NCI-H748 (cell line): ENCODE data around the gene CKMT2.

Source experiments
- DNase-seq: peaks from one replicate; lab custom pipeline; 2025; ENCODE audit not compliant: unreplicated experiment; lab: John Stamatoyannopoulos, UW

The CKMT2 gene

GRCh38 chr5:81214848-81215247 lies 18.3 kb upstream of the CKMT2 start:
- no peak for DNase-seq

DNA sequence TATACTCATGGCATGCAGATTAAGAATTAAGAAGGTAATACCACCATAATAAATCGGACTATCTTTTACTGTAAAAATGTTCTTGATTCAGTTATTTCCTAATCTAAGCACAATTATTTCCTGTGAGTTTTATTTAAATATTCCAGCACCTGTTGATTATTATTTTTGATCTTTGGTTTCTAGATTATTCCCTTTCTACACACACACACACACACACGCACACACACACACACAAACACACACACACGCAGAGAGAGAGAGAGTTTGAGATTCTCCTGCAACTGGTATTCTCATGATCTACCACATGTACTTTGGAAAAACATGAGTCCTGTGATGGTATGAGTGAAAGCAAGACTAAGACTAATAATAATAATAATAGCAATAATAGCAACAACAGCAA lies 17.0 kb upstream of the CKMT2 start:
- DNase-seq: no peak

- no peak for DNase-seq
These were observed 13.7 kb upstream of the CKMT2 start for GRCh38 chr5:81219389-81219788.

GRCh38 chr5:81222285-81222684 lies 10.8 kb upstream of the CKMT2 start:
- no peak for DNase-seq

DNA sequence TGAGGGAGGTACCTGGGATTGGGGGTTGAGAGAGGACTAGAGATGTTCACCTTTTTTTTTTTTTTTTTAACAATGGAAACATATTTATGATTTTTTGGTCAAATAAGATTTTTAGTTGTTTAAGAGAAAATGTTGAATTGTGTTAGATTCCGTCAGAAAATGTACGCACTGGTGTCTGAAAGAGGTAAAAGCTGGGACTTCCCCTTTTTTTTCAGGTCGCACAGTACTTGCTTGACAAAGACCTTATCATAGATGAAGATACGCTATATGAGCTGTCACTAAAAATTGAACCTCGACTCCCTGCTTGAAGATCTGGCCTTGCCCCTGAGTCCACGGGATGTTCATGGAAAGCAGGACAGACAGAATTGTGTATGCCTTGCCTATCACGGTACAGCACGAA lies 7.7 kb upstream of the CKMT2 start:
- no peak for DNase-seq

DNA sequence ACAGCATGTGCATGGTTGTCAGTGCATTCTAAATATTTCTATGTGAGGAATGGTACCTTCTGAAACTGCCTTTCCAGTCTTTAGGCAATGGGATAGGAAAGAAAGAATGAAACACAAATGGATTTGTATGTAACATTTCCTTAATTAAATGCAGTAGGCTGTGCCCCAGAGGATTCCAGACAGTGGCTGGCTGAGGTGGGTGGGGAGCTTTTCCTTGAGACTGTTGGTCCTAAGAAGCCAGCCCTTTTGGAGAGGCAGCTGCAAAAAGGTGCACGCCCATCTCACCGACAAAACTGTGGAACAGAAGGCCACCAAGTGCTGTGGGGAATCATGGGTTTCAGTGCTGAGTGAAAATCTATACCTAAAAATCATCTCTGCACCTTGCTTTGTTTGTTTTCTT lies 6.8 kb upstream of the CKMT2 start:
- DNase-seq: no peak

GRCh38 chr5:81226949-81227348 lies 6.2 kb upstream of the CKMT2 start:
- peak; percentile 9 for DNase-seq

DNA sequence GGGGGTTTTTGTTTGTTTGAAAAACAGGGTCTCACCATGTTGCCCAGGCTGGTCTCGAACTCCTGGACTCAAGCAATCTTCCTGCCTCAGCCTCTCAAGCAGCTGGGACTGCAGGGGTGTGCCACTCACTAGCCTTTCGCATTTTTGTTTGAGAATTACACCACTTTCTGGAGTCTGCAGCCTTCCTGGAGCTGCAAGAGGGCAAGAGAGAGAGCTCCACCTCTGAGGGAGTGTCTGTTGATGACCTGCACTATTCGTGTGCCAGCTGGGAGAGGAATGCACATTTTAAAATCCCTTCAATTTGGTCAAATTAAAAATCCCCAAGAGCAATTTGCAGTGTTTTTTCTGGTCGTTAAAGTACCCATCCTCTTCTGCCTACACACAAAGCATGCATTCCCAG lies 5.0 kb upstream of the CKMT2 start:
- DNase-seq: no peak

GRCh38 chr5:81230416-81230815 lies 2.7 kb upstream of the CKMT2 start:
- no peak for DNase-seq

DNA sequence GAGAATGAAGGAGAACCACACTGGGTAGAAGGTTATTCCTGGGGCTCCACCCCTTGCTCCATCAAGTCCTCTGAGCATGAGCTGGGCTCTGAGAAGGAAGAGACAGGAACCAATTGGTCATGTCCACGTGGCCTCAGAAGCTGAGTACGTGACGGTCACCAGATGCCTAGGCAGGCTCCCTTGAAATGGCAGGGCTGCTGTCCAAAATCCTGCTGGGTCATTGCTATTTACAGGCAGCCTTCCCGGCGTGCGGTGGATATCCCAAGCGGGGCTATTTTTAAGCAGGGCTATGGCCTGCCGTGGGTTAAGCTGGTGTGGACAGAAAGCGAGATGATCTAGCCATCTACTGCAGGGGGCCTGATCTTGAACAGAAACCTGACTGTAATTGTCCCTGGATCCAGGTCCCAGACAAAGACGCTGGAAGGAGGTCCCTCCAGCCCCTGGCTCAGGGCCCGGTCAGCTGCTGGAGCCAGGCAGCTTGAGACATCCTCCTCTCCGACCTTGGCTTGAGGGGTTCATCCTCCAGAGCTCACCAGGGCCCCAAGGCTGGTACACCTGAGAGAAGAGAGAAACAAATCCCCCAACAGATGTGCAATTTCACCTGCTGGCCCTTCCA lies 550 bp upstream of the CKMT2 start:
- no peak for DNase-seq

DNA sequence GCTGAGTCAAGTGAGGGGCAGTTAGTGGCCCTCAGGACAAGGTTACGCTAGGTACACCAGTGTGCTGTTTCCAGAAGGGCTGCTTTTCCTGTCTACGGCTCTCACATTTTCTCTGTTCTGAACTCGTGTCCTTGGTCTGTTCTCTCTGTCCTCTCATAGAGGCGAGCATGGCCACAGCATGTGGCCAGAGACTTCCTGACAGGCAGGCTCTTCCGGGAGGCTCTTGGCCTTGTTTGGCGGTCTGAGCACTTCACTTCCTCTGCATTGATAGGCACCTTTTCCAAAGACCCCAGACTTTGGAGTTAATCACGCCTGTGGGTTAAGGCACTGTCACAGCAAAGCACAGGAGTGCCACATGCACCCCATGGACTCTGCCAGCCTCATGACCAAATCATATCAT lies 1.2 kb downstream of the CKMT2 start:
- no peak for DNase-seq

GRCh38 chr5:81234801-81235200 lies 1.7 kb downstream of the CKMT2 start:
- no peak for DNase-seq

DNA sequence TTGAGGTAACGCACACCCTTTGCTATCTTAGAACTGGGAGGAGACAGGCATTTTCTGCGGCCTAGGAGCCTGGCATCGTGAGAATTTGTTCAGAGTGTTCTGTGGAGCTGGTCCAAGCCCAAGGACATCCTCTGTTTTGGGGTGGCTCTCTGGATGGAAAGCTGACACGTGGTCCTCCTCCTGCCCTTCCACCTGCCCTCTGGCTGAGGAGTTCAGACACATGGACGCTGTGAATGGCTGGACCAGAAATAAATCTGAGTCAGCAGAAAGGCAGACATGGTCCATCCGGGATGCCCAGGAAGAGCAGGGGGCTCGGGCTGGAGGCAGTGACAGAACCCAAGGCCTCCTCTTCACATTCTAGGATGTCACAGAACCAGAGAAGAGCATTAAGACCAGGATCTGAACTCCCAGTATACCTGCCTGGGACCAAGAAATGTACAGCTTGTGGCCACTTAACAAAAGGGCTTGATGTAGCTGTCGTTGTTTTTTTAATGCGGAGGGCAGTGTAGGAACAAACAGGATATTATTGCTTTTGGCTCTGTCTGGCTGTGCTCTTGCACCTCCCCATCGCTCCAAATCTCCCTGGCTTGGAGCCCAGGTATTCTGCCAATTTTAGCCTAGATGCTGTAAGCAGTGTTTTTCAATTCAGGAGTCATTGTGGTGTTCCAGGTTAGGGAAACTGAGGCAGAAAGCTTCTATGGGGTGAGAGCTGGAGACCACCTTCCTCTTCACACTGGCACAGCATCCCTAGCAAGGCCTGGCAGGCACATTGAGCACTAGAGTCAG lies 2.4 kb downstream of the CKMT2 start:
- no peak for DNase-seq

DNA sequence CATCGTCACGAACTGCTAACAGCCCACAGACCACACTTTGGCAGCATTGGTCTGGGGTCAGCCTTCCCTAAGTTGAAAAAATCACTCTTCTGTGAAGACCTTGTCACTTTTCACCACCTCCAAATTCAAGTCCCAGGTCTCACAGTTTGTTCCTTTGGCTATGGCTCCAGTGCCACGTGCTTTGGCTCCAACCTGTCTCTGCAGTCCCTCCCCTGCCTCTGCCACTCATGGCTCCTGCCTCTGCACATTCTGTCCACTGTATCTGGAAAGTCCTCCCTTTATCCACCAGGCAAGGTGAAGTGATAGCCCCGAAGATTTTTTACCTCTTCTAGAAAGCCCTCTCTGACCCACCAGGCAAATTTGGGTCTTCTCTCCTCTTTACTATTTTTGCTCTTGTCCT lies 5.3 kb downstream of the CKMT2 start:
- DNase-seq: no peak

DNA sequence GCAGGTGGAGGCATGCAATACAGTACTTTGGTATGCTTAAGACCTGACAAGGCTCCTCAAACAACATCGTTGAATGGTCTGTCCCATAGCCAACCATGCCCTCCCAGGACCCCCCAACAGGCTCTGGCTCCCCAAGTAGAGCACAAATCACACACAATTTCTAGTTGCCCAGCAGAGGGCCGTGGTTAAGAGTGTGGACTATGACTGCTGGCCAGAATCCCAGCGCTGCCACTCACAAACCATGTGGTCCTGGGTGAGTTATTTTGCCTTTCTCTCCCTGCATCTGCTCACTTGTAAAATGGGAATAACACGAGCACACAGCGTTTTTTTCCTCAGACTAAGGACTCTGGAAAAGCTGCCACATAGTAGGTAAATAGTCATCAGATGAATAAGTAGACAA lies 6.5 kb downstream of the CKMT2 start:
- no peak for DNase-seq

GRCh38 chr5:81241001-81241400 lies 7.9 kb downstream of the CKMT2 start:
- DNase-seq: no peak

GRCh38 chr5:81241961-81242648 lies 9.0 kb downstream of the CKMT2 start:
- no peak for DNase-seq

DNA sequence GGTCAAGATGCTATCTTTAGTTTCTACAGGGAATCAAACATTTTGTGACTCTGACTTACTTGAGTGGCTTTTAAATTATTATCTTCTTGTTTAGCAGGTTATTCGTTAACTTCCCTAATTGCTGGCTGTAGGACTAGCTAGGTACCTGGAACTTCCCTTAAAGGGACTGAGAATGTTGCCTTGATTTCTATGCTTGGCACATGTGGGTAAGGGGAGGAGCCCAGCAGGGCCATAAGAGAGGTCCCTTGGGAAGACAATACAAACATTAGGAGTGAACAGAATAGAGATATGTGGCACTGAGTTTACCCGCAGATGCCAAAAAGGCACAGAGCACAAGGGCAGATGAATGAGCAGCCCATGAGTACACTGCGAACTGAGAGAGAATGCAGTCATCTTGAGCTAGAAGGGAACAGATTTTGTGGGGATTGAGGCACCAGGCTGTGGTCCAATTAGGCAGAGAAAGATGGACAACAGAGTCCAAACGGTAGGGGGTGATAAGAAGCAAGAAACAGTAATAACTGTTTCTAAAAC lies 9.8 kb downstream of the CKMT2 start:
- no peak for DNase-seq

DNA sequence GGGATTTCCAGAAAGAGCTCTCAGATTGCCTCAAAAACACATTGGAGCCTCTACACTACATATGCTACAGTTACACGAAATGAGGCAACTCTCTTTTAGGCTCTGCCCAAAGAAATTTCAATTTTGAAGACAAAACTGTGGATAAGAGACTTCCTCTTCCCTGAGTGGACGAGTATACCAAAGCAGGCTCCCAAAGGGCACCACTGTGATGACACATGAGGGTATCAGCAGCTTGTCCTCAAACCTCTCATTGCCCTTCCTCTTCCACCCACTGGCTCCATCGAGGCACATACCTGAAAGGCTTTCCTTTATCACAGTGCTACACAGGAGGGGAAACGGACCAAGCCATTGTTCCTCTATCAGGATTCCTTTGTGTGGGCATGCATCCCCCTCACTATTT lies 11.3 kb downstream of the CKMT2 start:
- DNase-seq: no peak

DNA sequence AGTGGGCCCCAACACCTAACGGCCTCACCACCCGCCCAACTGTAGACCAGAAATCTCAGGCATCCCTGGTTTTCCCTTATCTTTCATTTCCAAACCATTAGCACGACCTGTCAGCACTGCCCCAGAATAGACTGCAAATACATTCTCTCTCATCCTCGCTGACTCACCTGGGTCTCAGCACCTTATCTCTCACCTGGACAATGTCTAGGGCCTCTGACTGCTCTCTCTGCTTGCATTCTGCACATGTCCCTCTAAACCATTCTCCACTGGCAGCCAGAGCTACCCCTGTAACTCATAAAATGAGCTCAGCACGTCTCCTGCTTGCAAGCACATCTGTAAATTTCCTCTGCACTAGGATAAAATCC lies 12.7 kb downstream of the CKMT2 start:
- no peak for DNase-seq

DNA sequence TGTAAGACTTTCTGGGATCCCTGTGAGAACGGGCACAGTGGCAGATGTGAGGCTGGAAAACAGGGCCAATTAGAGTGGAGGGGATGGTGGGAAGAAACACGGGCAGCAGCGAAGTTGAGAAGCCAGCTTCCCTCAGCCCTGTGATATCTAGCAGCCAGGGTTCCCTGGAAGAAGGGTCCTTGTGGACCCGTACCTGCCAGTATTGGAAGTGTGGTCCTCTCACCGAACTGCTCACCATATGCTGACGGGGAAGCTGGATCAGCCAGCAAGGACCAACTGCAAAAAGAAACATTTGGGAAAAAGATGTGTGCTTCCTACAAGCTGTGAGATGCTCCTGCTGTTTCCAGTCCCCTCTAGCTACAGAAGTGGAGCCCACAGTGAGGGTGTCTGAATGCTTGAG lies 13.6 kb downstream of the CKMT2 start:
- no peak for DNase-seq

DNA sequence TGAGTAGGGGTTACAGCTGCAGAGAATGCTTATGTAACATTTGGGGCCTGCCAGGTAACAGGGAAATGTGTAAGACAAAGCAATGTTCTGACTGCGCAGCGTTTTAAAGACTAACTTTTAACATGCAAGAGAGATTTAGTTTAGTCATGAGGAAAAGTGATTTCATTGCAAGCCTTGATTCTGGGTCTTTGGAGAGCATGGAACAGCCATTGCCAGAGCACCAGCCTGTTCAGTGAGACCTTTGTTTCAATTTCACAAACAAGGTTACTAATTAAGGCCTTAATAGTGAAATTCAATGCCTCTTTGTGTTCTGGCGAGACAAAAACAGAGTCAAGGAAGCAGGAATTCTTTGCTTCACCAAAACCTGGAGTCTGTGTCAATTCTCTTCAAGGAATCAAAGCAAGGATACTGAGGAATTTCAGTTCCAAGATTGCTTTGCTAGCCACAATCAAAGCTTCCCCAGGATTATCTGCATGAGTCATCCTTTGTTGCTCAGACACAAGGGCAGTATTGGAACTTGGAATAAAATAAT lies 14.4 kb downstream of the CKMT2 start:
- no peak for DNase-seq
